HG02642 (cell line): Measurements from ENCODE around the gene SLC6A9.

ENCODE experiments used
- ATAC-seq: cut with Tn5 transposase; IDR thresholded peaks from one replicate; pipeline ENCODE4 v1.9.1; 2021; ENCODE audit warnings: mild to moderate bottlenecking; ENCODE audit not compliant: unreplicated experiment, poor library complexity

SLC6A9 gene

DNA sequence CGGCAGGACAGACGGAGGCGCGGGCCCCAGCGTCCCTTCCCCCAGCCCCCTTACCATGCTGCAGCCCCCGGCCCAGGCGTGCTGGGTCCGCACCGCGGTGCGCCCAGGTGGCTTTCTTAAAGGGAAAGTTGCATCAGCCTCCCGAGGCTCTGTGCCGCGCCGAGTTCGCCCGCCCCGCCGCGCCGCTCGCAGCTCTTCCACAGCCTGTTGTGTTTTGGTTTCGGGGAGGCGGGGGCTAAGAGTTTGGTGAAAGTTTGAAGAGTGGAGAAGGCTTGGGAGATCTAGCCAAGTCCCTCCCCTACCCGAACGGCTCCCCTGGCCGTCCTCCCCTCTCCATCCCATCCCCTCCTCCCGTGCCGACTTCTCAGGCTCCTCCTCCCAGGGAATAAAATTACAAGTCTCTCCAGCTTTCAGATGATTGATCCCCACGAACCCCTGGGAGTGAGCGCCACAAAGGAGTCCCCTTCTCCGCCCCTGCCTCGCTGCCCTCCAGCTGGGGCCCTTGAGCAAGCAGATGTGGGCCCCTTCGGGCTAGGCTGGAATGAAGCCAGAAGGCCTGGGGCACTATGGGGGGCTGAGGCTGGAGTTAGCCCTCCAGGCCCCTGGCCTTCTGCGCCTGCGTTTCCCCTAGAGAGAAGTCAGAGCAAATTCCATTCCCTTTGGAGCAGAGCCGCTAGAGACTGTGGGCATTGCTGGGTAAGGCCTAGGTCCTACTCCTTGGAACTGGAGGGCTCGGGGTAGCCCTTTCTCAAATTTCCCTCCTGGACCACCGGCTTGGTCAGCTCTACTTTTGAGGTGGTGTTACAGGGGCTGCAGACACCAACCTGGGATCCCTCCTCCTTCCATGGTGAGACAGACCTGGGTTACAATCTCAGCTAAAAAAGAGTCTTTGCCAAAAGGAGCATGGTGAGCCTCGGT is at the start of gene SLC6A9:
Gene SLC6A9 (minus strand): TSS at position 211 of the 918 bp plus-strand sequence. CDS start 7,185 bp downstream, outside the sequence.
- ATAC-seq = no peak

DNA sequence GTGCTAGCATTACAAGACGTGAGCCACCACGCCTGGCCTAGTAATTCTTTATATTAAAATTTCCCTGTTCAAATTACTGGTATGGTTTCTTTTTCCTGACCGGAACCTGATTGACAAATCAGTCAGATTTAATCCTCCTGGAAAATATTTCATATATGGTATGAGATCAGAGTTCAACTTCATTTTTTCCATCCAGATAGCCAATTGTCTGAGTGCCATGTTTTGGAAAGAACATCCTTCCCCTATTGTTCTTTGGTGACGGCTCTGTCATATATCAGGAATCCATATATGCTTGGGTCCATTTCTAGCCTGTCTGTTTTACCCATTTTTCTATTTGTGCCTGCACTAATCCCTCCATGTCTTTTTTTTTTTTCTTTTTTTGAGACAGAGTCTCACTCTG is 48.3 kb upstream of the SLC6A9 start:
- ATAC-seq = no peak

- ATAC-seq = no peak
Measured at GRCh38 chr1:44078104-44078503, 46.8 kb upstream of the SLC6A9 start.

DNA sequence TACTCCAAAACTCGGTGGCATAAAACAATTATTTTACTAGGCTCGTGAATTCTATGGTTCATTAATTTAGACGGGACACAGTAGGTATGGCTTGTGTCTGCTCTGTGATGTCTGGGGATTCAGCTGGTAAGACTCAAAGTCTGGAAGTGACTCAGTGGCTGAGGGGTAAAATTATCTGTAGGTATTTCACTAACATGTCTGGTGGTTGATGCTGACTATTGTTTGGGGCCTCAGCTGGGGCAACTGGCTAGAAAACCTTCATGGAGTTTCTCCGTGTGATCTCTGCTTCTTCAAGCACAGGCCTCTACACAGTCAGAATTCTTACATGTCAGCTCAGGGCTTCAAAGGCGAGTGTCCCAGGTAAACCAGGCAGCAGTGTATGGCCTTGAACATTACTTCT is 46.2 kb upstream of the SLC6A9 start:
- ATAC-seq = no peak

DNA sequence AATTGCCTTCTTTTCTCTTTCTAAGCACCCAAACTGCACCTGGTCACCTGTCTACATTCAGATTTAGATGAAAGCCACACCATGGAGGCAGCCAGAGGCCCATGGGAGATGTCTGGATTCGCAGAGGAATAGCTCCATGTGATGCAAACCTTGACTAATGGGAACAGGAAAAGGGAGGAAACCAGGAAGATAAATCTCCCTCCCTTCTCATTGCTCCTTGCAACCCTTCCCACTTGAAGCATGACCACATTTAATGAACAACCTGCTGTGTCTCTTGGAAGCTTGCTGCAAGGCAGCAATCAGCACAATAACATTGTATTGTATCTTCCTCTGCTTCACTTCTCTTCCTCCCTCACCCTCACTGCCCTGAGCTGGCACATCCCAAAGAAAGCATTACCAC is 44.8 kb upstream of the SLC6A9 start:
- ATAC-seq = no peak

DNA sequence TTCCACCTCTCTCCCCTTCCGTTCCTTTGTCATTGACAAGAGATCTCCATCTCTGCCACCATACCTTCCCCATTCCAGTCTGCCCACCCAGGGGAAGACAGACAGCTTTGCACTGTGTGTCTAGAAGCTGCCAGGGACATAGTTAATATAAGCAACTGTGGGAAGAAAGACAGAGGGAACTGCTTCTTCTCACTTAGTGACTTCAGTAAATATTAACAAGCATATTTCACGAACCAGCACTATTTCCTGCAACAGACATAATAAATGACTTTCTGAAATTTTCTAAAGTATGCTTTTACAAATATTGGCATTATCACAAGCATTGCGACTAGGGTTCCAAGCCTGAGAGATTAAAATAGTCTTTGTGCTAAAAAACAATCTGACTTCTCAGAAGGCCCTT is 43.2 kb upstream of the SLC6A9 start:
- no peak for ATAC-seq

- ATAC-seq = no peak
Measured at GRCh38 chr1:44073528-44073927, 42.3 kb upstream of the SLC6A9 start.

DNA sequence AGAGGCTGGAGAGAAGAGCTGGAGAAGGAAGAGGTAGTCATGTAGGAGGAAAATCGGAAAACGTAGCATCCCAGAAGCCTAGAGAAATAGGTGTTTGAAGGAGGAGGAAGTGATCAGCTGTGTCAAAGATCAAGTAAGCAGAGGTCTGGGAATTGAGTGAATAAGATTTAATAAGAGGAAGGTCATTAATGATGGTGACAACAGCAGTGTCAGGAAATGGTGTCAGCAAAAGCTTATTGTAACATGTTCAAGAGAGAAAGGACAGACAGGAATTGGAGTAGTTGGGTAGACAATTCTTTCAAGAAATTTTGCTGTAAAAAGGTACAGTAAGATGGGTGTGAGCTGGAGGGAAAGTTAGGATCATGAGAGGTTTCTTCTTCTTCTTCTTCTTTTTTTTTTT is 41.6 kb upstream of the SLC6A9 start:
- no peak for ATAC-seq

DNA sequence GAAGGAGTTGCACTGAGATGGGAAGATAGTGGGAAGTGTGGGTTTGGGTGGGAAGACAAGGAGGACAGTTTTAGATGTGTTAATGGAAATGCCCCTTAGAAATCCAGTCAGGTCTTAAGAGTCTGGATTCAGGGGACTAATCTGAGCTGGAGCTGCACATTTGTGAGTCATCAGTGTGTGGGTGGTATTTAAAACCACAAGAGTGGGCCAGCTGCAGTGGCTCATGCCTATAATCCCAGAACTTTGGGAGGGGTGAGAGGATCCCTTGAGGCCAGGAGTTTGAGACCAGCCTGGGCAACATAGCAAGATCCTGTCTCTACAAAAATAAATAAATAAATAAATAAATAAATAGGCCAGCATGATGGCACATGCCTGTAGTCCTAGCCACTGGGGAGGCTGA is 40.9 kb upstream of the SLC6A9 start:
- ATAC-seq = no peak

DNA sequence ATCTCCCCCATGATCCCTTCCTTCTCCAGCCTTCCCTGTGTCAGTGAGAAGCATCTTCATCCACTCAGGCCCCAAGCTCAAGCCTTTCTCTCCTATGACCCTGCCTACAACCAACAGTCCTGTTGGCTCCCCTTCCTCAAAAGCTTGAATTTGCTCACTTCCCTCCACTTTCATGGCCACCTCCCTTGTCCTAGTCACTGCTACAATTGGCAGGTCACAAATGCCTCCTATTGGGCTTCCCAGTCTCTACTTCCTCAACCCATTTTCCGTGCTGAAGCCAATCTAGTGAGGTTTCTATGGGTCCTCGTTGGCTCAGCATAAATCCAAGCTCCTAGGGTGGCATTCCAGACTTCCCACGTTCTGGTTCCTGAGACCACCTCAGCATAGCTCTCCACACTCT is 40.2 kb upstream of the SLC6A9 start:
- ATAC-seq = no peak

- ATAC-seq = no peak
Measured at GRCh38 chr1:44068442-44068921, 37.2 kb upstream of the SLC6A9 start.

GRCh38 chr1:44067266-44068250 is 36.3 kb upstream of the SLC6A9 start:
- ATAC-seq = no peak

DNA sequence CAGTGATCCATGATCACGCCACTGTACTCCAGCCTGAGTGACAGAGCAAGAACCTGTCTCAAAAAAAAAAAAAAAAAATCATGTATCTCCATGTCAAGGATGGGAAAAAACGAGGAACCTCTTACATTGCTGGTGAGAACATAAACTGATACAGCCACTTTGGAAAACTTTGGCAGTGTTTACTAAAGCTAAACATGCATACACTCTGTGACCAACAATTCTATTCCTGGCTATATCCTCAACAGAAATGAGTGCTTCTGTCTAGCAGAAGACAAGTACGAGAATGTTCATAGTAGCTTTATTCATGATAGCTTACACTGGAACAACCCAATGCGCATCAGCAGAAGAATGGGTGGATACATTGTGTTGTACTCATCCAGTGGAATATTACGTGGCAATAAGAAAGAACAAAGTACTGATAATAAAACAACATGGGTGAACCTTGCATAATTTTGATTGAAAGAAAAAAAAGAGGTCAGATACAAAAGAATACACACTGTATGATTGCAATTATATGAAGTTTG is 31.5 kb upstream of the SLC6A9 start:
- no peak for ATAC-seq

- no peak for ATAC-seq
Measured at GRCh38 chr1:44061857-44062256, 30.6 kb upstream of the SLC6A9 start.

DNA sequence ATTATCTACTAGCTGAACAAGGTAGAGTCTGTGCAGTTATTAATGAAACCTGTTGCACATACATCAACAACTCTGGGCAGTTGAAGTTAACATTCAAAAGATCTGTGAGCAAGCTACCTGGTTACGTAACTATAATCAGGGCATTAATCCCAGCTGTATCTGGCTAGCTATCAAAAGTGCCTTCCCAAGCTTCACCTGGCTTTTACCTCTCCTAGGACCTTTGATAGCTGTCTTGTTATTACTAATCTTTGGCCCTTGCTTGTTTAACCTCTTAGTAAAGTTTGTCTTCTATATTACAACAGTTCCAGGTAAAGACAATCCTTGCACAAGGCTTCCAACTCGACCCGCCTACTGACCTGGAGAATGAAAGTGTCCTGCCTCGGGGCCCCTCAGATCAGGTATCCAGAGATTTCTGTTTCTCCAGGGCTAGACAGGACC is 29.6 kb upstream of the SLC6A9 start:
- no peak for ATAC-seq

GRCh38 chr1:44059664-44060355 is 28.5 kb upstream of the SLC6A9 start:
- no peak for ATAC-seq

GRCh38 chr1:44059212-44059611 is 27.9 kb upstream of the SLC6A9 start:
- ATAC-seq = no peak

GRCh38 chr1:44057293-44057692 is 26.0 kb upstream of the SLC6A9 start:
- ATAC-seq = no peak

GRCh38 chr1:44053394-44053793 is 22.1 kb upstream of the SLC6A9 start:
- no peak for ATAC-seq

DNA sequence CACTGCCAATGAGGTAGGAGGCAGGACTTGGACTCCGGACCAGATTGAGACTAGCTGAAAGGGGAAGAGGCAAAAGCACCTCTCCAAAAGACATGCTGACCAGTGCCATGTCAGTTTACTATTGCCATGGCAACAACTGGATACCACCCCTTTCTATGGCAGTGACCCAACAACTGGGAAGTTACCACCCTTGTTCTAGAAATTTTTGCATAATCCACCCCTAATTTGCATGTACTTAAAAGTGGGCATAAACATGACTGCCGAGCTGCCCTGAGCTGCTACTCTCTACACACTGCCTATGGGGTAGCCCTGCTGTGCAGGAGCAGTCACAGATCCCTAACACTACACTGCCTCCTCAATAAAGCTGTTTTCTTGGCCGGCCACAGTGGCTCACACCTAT is 19.0 kb upstream of the SLC6A9 start:
- ATAC-seq = no peak
